Umbilical cord (tissue), 2 donors: ENCODE results near the gene TIFAB. TPM values are rescaled to one million over a fixed set of nuclear protein-coding genes. Genes with fewer than 3 reads are reported as not detected.

Source experiments
- DNase-seq: peaks from one replicate; pipeline ENCODE4 v3.0.0-alpha.2; 2015; ENCODE audit warnings: low spot score
- total RNA-seq: library from RNA; depleted of rRNA; stranded (reverse); fragments of >200 nt; gene quantifications from one replicate; pipeline ENCODE4 v1.2.3, GENCODE V29; 2014; ENCODE audit warnings: low replicate concordance; ENCODE audit not compliant: insufficient read depth

TIFAB gene
- total RNA-seq, 1 donor from 2014 or later: 0.24 TPM

DNA sequence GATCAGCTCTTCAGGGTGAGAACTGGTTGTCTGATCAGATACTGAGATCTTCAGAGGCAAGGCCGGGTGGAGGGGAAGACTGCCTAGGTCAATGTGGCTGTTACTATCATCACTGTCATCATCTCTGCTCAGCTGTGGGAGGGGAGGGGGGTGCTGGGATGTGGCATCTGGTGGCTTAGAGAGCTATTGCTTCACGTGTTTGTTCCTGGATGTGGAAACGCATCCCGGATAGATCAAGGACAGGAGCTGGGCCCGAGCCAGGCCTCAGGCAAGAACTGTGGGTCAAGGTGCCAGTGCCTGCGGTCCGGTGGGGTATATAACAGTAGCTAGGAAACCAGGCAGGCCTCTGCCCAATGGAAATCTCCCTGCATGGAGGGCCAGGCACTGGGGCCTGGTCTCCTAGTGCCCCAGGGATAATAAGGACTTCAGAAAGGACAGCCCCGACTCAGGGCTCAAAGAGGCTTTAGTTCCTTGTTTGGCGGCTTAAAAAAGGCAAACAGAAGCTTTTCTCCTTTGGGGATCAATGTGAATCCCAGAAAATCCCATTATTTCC is 30.3 kb upstream of the TIFAB start:
- no peak for DNase-seq

DNA sequence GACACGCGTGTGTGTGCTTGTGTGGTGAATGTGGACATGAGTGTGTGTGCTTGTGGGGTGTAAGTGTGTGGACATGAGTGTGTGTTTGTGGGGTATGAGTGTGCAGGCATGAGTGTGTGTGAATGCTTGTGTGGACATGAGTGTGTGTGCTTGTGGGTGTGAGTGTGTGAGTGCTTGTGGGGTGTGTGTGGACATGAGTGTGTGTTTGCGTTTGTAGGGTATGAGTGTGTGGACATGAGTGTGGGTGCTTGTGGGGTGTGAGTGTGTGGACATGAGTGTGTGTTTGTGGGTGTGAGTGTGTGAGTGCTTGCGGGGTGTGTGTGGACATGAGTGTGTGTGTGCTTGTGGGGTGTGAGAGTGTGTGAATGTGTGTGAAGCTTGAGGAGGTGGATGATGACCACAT is 29.8 kb upstream of the TIFAB start:
- no peak for DNase-seq

DNA sequence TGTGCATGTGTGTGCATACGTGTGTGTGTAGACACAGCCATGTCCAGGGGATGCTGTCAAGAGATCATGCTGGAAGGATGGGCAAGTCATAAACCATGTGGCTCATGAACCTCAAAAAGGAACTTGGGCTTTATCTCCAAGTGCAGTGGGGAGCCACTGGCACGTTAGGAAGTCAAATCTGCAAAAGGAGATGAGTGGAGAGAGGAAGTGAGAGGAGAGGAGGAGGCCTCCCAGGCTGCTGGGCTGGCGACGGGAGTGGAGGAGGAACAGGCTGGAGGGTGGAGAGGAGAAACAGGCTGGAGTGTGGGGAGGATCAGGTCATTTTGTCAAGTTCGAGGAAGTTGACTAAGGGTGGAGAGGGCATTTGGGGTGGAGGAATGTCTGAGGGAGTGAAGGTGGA is 29.2 kb upstream of the TIFAB start:
- DNase-seq: no peak

DNA sequence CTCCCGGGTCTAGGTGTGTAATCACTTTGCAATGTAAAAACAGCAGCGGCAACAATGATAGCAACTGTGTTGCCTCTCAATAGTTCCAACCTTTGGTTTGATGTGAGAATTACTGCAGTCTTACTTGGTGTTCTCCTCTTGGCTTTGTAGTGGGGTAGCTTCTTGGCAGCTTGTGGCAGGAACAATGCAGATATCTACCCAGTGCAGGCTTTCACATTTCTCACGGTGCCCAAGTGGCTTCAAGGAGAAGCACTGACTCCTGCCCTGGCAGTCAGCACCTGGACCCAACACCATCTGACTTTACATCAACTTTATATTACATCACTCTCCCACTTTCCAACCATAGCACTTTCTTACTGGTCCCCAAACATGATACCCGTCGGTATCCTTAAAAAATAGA is 28.4 kb upstream of the TIFAB start:
- no peak for DNase-seq

DNA sequence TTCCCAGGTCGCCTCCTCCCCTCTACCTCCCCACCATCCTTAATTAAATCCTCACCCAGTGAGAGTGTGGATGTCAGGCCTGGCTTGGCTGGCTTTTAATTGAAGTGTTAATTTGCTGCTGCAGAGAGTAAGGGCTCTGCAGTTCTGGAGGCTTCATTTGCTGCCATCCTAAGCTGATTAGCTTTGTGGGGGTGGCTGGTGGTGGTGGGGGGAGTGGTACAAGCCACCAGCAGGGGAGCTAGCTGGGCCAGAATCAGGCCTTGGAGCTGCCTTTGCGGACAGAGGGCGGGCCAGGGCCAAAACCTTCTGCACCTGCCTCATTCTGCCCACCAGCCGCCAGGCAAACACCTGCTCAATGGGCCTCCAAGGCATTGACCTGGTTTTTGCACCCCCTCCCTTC is 26.8 kb upstream of the TIFAB start:
- no peak for DNase-seq

DNA sequence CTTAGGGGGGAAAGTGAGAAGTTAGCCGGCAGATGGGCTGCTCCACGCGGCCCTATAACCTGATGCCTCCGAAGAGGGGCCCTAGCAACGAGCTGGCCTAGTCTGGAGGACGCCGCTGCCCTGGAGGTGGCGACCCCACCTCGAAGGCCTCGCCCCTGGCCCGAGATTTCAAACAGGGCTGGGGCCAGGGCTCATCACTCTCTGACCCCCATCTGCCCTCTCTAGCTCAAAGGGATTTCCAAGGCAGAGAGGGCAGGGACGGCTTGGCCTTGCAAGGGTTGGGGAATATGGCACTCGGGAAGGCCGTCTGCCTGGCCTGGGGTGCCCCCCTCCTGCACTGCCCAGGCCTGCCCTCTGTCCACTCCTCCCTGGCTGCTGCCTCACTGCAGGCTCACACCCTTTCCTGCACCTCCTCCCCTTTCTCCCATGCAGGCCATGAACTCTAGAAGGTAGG is 25.5 kb upstream of the TIFAB start:
- no peak for DNase-seq

DNA sequence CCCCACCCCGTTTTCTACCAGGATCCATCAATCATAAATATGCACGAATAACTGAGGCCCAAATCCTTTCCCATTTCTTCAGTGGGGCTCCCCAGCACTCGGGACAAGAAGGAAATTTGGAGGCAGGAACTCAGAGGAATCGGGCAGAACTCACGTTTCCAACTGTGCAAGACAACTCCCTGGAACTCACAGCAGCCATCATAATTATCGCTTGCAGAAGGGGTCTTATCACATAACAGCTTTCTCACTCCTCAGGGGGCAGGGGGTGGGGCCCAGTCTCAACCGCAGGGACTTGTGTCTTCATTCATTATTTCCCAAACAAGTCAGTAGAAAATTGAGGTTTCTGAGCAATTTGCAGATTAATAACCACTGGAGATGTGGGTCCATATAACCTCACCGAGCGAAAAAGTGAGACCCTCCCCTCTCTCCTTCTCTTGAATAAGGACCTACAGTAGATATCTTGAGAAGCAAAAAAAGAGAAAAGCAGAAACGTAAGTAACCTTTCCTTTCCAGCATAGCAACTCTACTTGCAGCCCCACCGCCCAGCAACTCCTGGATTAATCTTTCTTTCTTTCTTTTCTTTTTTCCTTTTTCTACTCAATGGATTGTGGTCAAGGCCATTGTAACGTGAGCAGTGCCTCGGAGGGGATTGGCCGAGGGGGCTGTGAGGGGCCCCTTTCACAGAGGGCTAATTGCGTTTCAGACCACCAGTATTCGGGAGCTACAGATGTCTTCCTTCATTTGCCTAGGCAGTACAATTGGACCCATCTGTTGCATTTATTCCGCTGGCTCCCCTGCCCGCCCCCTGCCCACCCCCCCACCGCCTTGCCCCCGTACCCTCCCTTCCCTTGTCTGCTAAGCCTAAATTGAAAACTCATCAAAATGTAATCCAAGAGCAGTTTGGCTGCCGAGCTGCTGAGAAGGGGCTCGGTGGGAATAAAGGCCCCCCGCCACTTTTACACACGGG is 24.7 kb upstream of the TIFAB start:
- DNase-seq: no peak

DNA sequence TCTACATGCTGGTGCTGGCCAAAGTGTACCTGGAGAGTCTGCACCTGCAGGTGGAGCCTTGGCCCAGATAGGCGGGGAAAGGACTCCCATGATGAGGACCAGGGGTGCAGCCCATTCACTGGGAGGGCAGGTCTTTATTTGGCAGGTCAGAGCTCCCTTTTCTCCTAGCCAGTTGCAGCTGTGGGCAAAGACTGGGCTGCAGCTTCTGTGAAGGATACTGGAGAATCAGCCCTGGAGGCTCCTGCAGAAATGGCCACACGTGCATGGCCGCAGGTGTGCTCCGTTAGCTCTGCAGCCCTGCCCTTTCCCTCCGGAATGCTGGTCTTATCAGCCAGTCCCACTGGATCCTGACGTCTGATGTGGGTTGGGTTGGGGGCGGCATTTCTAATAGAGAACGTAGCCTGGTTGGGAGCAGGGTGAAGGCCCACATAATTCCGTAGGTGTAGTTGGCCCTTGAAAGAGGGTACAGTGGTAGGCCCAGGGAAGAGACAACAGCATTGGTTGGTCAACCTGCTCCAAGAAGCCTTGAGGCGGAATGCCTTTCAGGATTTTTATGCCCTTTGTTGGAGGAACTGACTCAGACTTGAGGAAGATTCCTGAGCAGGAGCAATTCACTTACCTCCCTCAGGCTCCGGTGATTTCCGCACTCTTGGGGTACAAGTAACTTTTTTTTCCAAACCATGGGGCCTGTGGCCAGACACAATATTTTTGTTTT is 22.0 kb upstream of the TIFAB start:
- DNase-seq: no peak

DNA sequence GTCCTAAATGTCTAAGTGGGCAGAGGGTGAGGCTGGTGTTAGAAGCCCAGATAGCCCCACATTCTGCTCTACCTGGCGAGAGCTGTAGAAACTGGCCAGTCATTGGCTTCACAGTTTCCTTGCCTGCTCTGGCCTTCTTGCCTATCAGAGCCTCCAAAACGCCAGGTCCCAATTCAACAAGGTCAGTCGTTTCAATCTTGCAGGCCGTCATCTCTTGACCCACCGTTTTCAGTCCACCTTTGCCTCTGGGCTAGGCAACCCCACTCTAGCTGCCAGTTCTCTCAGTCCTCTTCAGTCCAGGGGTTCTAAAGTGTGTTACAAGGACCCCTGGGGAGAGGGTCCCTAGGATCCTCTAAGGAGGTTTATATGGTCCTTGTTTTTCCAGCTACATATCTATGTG is 20.0 kb upstream of the TIFAB start:
- DNase-seq: no peak

DNA sequence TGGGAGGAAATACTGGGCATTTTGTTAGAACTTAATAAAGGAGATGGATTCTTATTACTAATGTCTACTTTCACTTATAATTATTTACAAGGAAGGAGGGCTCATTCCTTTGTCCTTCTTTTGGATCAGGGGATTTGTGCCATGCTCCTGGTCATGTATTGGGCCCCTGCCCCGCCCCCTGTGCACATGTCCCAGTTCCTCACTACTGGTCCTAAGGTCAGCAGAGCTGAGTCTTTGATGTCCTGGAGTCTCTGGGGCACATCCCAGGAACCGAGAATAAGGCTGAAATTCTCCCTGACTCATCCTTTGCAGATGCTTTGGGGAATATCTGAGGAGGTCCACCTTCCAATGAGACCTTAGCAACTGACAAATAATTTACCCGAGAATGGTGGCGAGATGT is 19.6 kb upstream of the TIFAB start:
- DNase-seq: no peak

DNA sequence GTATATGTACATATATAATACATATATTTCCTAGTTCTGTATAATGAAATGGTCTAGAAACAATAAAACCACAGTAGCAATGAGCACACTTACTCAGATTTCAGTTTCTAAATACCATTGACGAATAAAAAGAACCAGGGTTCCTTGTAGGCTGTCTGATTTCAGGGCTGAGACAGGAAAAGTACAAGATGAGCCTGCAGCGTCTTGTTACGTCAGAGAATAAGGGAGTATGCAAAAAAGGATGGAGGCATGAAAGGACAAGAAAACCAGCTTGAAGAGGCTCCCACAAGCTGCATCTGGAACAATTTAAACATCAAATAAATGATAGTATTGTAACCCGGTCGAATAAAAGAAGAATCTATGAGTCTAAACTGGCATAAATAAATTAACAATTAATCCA is 17.8 kb upstream of the TIFAB start:
- DNase-seq: no peak

DNA sequence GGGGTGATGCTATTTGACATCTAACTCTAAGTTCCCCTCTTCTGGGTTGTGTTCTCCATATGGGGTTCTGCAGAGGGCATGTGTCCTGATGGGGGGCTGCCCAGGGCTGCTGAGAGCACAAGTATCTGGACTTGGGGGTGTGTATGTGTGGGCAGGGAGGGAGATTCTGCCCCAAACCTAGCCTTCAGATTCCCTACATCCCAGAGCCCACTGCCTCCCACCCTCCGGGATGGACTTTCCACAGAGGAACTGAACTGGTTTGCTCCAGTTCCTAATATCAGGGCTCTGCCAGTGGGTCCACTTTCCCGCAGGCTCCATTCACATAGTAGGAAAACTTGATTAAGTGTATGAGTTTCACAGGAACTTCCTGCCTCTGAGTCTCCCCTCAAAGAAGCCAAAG is 16.4 kb upstream of the TIFAB start:
- no peak for DNase-seq

DNA sequence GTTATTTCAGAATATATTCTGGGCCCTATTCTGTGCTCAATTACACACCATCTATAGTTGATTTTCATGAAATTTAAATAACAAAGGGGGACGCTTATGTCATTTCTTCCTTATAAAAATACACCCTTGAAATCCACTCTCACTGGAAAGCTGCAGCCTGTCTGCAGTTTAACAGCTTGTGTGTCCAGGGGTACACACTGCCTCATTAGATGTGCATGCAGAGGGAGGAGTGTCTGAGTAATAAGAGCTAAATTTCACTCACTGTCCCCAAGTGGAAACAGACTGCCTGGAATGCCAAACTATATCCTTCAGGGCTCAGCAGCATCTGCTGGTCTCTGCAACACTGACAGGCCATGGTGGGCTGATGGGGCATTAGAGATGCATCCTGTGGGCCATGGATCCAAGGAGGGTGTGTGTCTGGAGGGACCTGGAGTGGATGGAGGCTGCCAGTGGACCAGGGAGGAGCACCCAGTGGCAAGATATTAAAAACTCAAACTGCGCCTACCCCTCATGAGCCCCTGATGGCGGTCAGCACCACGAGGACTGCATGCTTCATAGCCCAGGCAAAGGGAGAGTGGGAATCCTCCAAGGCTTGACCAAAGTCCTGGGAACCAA is 15.8 kb upstream of the TIFAB start:
- no peak for DNase-seq

DNA sequence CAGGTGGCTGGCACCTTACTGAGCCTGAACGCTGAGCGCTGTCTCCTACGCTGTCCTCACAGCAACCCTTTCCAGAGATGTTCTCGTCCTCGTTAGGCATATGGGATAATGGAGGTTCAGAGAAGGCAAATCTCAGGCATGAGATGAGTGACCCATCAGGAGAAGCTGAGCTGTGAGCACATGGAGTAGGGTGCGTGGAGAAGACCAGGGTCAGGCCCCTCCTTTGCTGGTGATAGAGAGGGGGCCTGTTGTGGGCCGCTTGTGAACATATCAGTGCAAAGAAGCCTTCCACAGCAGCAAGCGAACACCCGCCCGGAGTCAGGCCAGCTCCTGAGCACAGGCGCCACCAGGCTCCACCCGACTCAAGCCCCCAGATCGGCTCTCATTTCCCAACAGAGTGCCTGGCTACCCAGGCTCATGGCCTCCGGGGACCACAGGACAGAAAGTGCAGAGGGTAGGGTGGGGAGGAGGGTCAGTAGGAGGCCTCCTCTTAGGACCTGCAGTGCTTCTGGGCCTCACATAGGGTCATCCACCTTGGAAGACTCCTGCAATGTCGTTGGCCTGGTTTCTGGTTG is 15.0 kb upstream of the TIFAB start:
- DNase-seq: no peak

DNA sequence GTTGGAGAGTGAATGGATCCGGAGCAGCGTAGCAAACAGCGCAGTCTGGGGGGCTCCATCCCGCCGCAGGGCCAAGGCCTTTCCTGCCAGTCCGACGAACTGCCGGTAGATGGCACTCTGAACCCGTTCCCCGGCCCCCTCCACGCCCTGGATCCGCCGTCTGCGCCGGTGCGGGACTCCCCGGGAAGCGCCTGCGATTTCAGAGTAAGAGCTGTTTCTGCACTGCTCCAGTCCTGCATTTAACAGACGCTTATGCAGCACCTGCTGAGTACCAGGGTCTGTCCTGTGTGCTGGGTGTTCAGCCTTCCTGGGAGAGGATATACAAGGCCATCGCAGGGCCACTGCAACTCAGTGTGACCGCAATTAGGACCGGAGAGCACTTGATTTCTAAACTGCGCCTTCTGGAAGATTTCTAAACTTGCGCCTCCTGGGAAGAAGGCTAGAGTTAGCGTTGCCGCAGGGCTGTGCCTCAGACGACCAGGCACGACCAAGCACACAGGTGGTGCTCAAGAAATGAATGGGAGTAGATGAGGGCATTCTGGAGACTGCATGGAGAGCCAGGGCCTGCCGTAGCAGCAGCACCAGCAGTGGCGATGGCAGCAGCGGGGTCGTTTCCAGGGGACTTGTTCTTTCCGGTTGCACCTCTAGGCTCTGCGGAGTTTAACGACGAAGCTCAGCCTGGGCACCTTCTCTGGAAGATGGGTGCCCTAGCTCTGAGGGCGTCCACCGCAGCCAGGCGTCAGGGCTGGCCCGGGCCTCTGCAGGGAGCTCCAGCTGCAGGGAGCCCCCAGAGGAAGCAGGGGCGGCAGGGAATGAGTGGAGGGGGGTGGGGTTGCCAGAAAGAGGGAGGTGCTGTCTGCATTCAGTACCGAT is 14.3 kb upstream of the TIFAB start:
- peak; percentile 84 for DNase-seq

DNA sequence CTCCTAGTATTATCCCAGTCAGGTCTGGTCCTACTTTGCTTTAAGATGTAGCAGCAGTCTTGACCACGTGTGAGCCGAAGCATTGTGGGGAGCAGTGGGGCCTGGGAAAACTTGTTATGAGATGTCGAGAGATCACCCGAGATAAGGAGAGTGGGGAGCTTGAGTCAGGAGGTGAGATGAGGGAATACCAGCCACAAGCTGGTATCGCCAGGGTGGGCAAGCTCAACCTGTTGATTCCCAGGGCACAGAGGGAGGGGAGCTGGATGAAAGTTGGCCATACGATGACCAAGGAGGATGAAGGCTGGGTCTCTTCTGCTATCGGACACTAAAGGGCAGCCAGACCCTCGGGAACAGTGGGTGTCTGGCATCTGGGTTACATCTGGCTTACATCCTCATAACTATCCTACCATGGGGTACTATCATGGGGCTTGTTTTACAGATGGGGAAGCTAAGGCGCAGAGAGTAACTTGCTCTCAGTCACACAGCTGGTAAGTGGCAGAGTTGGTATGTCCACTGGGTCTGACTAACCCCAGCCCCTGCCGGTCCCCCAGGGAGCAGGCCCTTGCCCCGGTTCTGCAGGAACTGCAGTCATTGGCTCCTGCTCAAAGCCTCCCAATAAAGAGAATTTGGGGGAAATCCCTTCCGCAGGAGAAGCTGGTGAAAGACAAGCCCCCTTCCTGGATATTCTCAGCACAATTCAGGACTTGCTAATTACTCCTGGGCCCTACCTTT is 13.4 kb upstream of the TIFAB start:
- no peak for DNase-seq

DNA sequence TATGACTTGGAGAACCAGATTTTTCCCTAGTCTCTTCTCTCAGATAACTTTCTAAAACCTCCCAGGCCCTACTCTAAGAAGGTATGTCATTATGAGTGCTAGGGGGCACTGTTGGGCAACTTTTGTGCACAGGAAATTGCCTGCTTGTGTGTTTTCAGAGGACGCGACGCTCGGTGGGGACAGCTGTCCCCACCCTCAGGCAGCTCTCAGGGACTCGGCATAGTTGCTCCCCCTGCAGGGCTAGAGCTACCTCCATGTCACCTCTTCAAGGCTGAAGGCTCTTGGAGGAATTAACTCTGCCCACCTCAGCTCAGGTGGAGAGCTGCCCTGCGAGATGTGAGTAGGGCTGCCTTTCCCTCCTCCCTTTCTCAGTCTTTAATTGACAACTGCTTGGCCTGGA is 10.2 kb upstream of the TIFAB start:
- peak; percentile 47 for DNase-seq

DNA sequence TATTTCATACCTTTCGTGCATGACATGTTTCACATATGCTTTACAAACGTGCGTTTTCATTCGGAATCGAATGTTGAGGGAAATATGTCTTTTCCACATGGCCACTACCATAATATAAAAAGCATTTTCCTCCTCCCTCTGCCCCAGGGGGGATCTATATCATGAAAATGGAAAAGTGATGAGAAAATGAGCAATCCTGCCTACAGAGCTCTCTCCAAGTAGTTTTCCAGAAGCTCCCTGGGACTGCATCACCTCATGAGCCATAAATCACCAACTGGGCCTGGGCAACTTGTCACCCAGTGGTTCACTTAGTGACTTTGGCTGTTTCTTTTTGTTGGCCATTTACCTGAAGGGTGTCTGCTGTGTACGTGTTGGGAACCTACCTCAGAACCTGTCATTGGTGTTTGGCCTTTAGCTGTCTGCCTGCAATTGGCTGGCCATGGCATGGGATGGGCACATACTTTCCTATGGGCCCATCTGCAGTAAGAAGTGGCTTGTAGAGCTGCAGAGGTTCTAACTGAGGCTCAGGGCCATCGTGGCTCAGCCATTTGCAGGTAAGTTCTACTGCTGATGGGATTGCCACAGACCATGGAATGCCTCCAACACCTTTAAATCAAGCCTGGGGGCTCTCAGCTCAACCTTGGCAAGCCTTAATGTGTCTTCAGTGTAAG is 9.5 kb upstream of the TIFAB start:
- no peak for DNase-seq

DNA sequence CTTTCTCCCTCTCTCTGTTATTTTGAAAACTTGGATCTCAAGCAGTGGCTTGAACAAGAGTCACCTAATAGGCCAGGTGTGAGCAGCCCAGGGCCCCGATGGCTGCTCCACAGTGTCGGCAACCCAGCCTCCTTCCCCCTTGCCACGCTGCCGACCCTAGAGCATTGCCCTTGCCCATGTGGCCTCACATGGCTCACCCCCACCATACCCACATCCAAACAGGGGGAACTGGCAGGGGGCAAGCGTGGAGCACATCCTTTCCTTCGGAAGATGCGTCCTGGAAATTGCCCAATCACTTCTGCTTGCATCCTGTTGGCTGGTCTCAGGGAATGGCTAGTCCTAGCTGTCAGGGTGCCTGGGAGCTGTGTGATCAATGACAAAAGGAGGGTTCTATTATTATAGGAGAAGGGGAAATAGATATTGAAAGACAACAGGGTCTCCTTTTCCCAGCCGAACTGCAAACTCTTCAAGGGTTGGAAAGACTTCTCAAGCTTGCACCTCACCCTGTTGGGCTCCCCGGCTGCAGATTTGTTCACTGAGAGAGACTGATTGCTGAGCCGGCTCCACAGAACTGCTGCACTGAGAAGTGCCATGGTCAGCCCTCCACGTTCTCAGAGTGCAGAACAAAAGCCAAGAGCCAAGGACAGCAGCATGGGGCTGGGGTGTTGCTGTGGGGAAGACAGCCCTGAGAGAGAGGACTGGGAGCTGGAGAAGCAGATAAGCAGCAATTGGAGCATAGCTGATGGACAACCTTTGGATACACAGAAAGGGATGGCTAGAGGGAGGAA is 8.3 kb upstream of the TIFAB start:
- DNase-seq: no peak
